ENCODE measurements around the gene SCAMP1.

SCAMP1 gene

GRCh38 chr5:78339617-78340436 is 20.6 kb upstream of the SCAMP1 start:
- Histone ChIP-seq H3K27me3 (ENCODE audit: insufficient read depth, low read length) (no peaks in the 10 kb centered on the region), H3K79me2 (ENCODE audit: insufficient read depth, low read length) (no peaks in the 10 kb centered on the region), H2AFZ (ENCODE audit: low read length) (no peak overlapping the region)

GRCh38 chr5:78341440-78341839 is 19.0 kb upstream of the SCAMP1 start:
- Histone ChIP-seq H3K36me3 (ENCODE audit: insufficient read depth, low read length) (no peaks in the 10 kb centered on the region), H3K4me2 (ENCODE audit: low read length) (no peak overlapping the region), H2AFZ (ENCODE audit: low read length) (no peak overlapping the region), H3K4me3 (ENCODE audit: low read depth, low read length, poor library complexity, severe bottlenecking) (no peak overlapping the region), H3K4me1 (ENCODE audit: insufficient read depth, low read length, severe bottlenecking) (peaks cover 8% of the 10 kb centered on the region), H3K79me2 (ENCODE audit: insufficient read depth, low read length) (no peaks in the 10 kb centered on the region), H3K9ac (ENCODE audit: low read length) (no peak overlapping the region), H3K27me3 (ENCODE audit: insufficient read depth, low read length) (no peaks in the 10 kb centered on the region), H3K9me3 (ENCODE audit: low read length) (peaks cover 3% of the 10 kb centered on the region; the same call in 1 of the 2 replicates), H3K9me2 (ENCODE audit: low read depth, low read length) (no peaks in the 10 kb centered on the region), H3K27ac (ENCODE audit: low read depth, low read length, poor library complexity, severe bottlenecking) (no peak overlapping the region), H3F3A (ENCODE audit: insufficient read depth, low read length) (no peaks in the 10 kb centered on the region), H4K20me1 (ENCODE audit: insufficient read depth, low read length) (no peaks in the 10 kb centered on the region)
- TF ChIP-seq CTCF (IDR thresholded peaks at IDR 0.05; ENCODE audit: low read length) (no peak), EZH2 (IDR thresholded peaks at IDR 0.05; ENCODE audit: borderline replicate concordance, low read length) (no peak)

More at GRCh38 chr5:78339617-78340436, 20.6 kb upstream of the SCAMP1 start:
- Histone ChIP-seq H3K27ac (ENCODE audit: low read depth, low read length, poor library complexity, severe bottlenecking) (no peak overlapping the region), H3K4me1 (ENCODE audit: insufficient read depth, low read length, severe bottlenecking) (no peaks in the 10 kb centered on the region), H4K20me1 (ENCODE audit: insufficient read depth, low read length) (no peaks in the 10 kb centered on the region), H3K4me3 (ENCODE audit: low read depth, low read length, poor library complexity, severe bottlenecking) (no peak overlapping the region), H3K9me3 (ENCODE audit: low read length) (peaks cover 3% of the 10 kb centered on the region; the same call in 1 of the 2 replicates), H3K36me3 (ENCODE audit: insufficient read depth, low read length) (no peaks in the 10 kb centered on the region), H3F3A (ENCODE audit: insufficient read depth, low read length) (no peaks in the 10 kb centered on the region), H3K9me2 (ENCODE audit: low read depth, low read length) (no peaks in the 10 kb centered on the region), H3K4me2 (ENCODE audit: low read length) (no peak overlapping the region), H3K9ac (ENCODE audit: low read length) (no peak overlapping the region)
- TF ChIP-seq CTCF (IDR thresholded peaks at IDR 0.05; ENCODE audit: low read length) = no peak
- TF ChIP-seq EZH2 (IDR thresholded peaks at IDR 0.05; ENCODE audit: borderline replicate concordance, low read length) = no peak

GRCh38 chr5:78345485-78345884 is 14.9 kb upstream of the SCAMP1 start:
- Histone ChIP-seq H4K20me1 (ENCODE audit: insufficient read depth, low read length) (no peaks in the 10 kb centered on the region), H3K27ac (ENCODE audit: low read depth, low read length, poor library complexity, severe bottlenecking) (no peak overlapping the region), H2AFZ (ENCODE audit: low read length) (no peak overlapping the region), H3K9me3 (ENCODE audit: low read length) (no peaks in the 10 kb centered on the region), H3K4me2 (ENCODE audit: low read length) (no peak overlapping the region), H3K27me3 (ENCODE audit: insufficient read depth, low read length) (no peaks in the 10 kb centered on the region), H3K4me1 (ENCODE audit: insufficient read depth, low read length, severe bottlenecking) (peaks cover 15% of the 10 kb centered on the region), H3K9me2 (ENCODE audit: low read depth, low read length) (no peaks in the 10 kb centered on the region), H3K9ac (ENCODE audit: low read length) (no peak overlapping the region), H3K79me2 (ENCODE audit: insufficient read depth, low read length) (no peaks in the 10 kb centered on the region), H3K4me3 (ENCODE audit: low read depth, low read length, poor library complexity, severe bottlenecking) (no peak overlapping the region), H3K36me3 (ENCODE audit: insufficient read depth, low read length) (no peaks in the 10 kb centered on the region), H3F3A (ENCODE audit: insufficient read depth, low read length) (no peaks in the 10 kb centered on the region)
- no peak for TF ChIP-seq EZH2 (IDR thresholded peaks at IDR 0.05; ENCODE audit: borderline replicate concordance, low read length)
- no peak for TF ChIP-seq CTCF (IDR thresholded peaks at IDR 0.05; ENCODE audit: low read length)

Data from OCI-LY1 (cell line).